Ishikawa (cell line): ENCODE data around the gene NR2F2.

Source experiments
- EP300 ChIP-seq: IDR thresholded peaks from 2 replicates; pipeline ENCODE4 v1.6.1; 2012; ENCODE audit warnings: borderline replicate concordance
- MAX ChIP-seq: IDR thresholded peaks from 2 replicates; pipeline ENCODE4 v1.6.1; 2012
- RAD21 ChIP-seq: IDR thresholded peaks from 2 replicates; pipeline ENCODE4 v1.6.1; 2012; ENCODE audit warnings: low read depth
- REST ChIP-seq: IDR thresholded peaks from 2 replicates; pipeline ENCODE4 v1.6.1; 2012; ENCODE audit warnings: low read depth, mild to moderate bottlenecking
- TAF1 ChIP-seq: IDR thresholded peaks from 2 replicates; pipeline ENCODE4 v1.6.1; 2012; ENCODE audit warnings: low read depth, mild to moderate bottlenecking
- YY1 ChIP-seq: IDR thresholded peaks from 2 replicates; pipeline ENCODE4 v1.6.1; 2012; ENCODE audit warnings: low read depth

- TF ChIP-seq YY1 (no peak), EP300 (no peak), RAD21 (no peak), REST (no peak), MAX (no peak), TAF1 (no peak)
Observed at GRCh38 chr15:96306321-96306720, 24.2 kb upstream of the NR2F2 start.
